Heart left ventricle (tissue), 13 donors: Measurements from ENCODE around the gene TPPP2.

ENCODE experiments used
- CTCF ChIP-seq, 12 donors: fragments of 200-600 bp; sonication (generic) in 4 of 12; IDR thresholded peaks; one replicate each; pipeline versions ENCODE4 v1.5.0 to v1.8.0; 2018 to 2022; ENCODE audit warnings: antibody characterized with exemption in 12 of 12, mild to moderate bottlenecking in 5 of 12
- POLR2A ChIP-seq, 2 donors: fragments of 450-650 bp; IDR thresholded peaks; one replicate each; pipeline ENCODE4 v1.6.1; 2017; ENCODE audit warnings: antibody characterized with exemption in 2 of 2, mild to moderate bottlenecking in 2 of 2, moderate library complexity in 2 of 2
- donor health status: ischemic (EF 13 %, LVEDD 7.1; RV severe dilation, severe dysfunction).
- donor health status: DM: no; HTN: yes; CAD: no.
- donor health status: DM: no; HTN: no; CAD: no.
- donor health status: ischemic (EF 25% LVEDD 6.9; RV normal size, moderate dysfunction).
- donor health status: ischemic (EF 25% LVEDD 5.7; RV mildly dilated, moderate dysfunction).
- donor health status: ischemic (EF 35%, LVEDD 5.7; RV mildly dilated, moderate dysfunction).
- donor health status: nonischemic (EF 11% LVEDD 7.7; RV severe dilation, severe dysfunction).
- donor health status: DM: yes; HTN: yes; CAD: no.
- donor health status: PGD.
- donor health status: ischemic (EF 29% LVEDD 5.4; RV normal size, mild dysfunction).
- donor health status: nonischemic (EF 23%, LVEDD 6.1; RV moderate dilation, normal function).

- no peak for TF ChIP-seq CTCF (IDR thresholded peaks at IDR 0.05)
- TF ChIP-seq POLR2A (IDR thresholded peaks at IDR 0.05) = no peak
Measured at GRCh38 chr14:21019366-21019765, 10.7 kb upstream of the TPPP2 start.
